Gastrocnemius medialis (tissue), 4 donors: ENCODE results near the gene FBLN2. TPM values are rescaled to one million over a fixed set of nuclear protein-coding genes. Genes with fewer than 3 reads are reported as not detected.

Experiments used
- ATAC-seq, 2 donors: fragments of 150-250 bp; one replicate each; pipeline ENCODE4 v1.9.1; 2016
- DNase-seq, 2 donors: peaks; one replicate each; pipeline ENCODE4 v3.0.0-alpha.2; 2019
- H3K27ac ChIP-seq, 4 donors: fragments of 200-600 bp; sonication (generic); 1 replicate in 1 of 4; 2 replicates in 3 of 4; pipeline ENCODE4 v1.5.1; 2016 to 2018; ENCODE audit warnings: mild to moderate bottlenecking in 2 of 4, moderate library complexity in 1 of 4
- H3K27me3 ChIP-seq, 3 donors: fragments of 200-600 bp; sonication (generic) in 2 of 3; 1 replicate in 1 of 3; 2 replicates in 2 of 3; pipeline versions ENCODE4 v1.5.1 to v1.6.0; 2016 to 2019; ENCODE audit warnings: mild to moderate bottlenecking in 1 of 3, moderate library complexity in 1 of 3
- H3K36me3 ChIP-seq, 2 donors: fragments of 200-600 bp; sonication (generic) in 1 of 2; one replicate each; pipeline ENCODE4 v1.5.1; 2017 to 2018
- H3K4me1 ChIP-seq, 2 donors: fragments of 200-600 bp; sonication (generic) in 1 of 2; one replicate each; pipeline ENCODE4 v1.5.1; 2016 to 2017; ENCODE audit warnings: mild to moderate bottlenecking in 2 of 2
- H3K4me3 ChIP-seq, 4 donors: fragments of 200-600 bp; sonication (generic) in 3 of 4; 1 replicate in 1 of 4; 2 replicates in 3 of 4; pipeline ENCODE4 v1.5.1; 2016 to 2019; ENCODE audit warnings: mild to moderate bottlenecking in 2 of 4
- H3K9me3 ChIP-seq, 3 donors: fragments of 200-600 bp; sonication (generic) in 2 of 3; 1 replicate in 1 of 3; 2 replicates in 2 of 3; pipeline ENCODE4 v1.5.1; 2016 to 2019
- CTCF ChIP-seq, 5 experiments: fragments of 450-650 bp in 3 of 5; fragments of 200-600 bp in 2 of 5; sonication (generic) in 2 of 5; IDR thresholded peaks in 4 of 5; conservative IDR thresholded peaks in 1 of 5; 1 replicate in 4 of 5; 2 replicates in 1 of 5; pipeline ENCODE4 v1.5.1; 2016 to 2019; ENCODE audit warnings: antibody characterized with exemption in 5 of 5, mild to moderate bottlenecking in 3 of 5, moderate library complexity in 3 of 5
- POLR2A ChIP-seq, 2 donors: fragments of 450-650 bp; IDR thresholded peaks; one replicate each; pipeline ENCODE4 v1.6.1; 2017; ENCODE audit warnings: antibody characterized with exemption in 2 of 2, mild to moderate bottlenecking in 2 of 2, moderate library complexity in 2 of 2
- in situ Hi-C, 4 donors: fragments of 200-750 bp; cut with MboI; loops; one replicate each; pipeline versions ENCODE4 v1.15.0 to v1.8.0; 2017; ENCODE audit warnings: low sequenced_read_pairs in 4 of 4
- intact Hi-C: fragments of 100-400 bp; cut with DNase I; formaldehyde crosslinking; loops from one replicate; pipeline ENCODE4 v1.15.1; 2023; ENCODE audit warnings: low total_unique reads
- total RNA-seq, 4 donors: library from RNA; depleted of rRNA; stranded (reverse); fragments of >200 nt; gene quantifications; one replicate each; pipeline versions ENCODE4 v1.1.0 to v1.2.3, GENCODE V29; 2016

The FBLN2 gene
- total RNA-seq, 4 donors from 2014 or later, result 28.9 to 45.7 (median 34.0) TPM

GRCh38 chr3:13545952-13546454, 2.9 kb upstream of the FBLN2 start:
- no peak for TF ChIP-seq CTCF (IDR thresholded peaks at IDR 0.05 in 4 of 5, conservative IDR thresholded peaks at IDR 0.05 in 1 of 5)
- TF ChIP-seq POLR2A (IDR thresholded peaks at IDR 0.05), result no peak
- intact Hi-C loops (no loop called here), in situ Hi-C loops (no loop called here)
- H3K4me3 ChIP-seq, result no peak overlapping the region
- H3K36me3 ChIP-seq, result no peaks in the 10 kb centered on the region
- peak overlapping the region in 2 of 4 donors; percentile 20 to 36 for H3K27ac ChIP-seq
- H3K4me1 ChIP-seq, result no peaks in the 10 kb centered on the region
- ATAC-seq, result no peak
- peaks cover 9 to 24% (median 12%) of the 10 kb centered on the region in 3 donors for H3K27me3 ChIP-seq
- H3K9me3 ChIP-seq, result no peaks in the 10 kb centered on the region
- DNase-seq, result no peak

- H3K4me1 ChIP-seq, result no peaks in the 10 kb centered on the region
- H3K9me3 ChIP-seq, result no peaks in the 10 kb centered on the region
- TF ChIP-seq POLR2A (IDR thresholded peaks at IDR 0.05), result no peak
- no peak for TF ChIP-seq CTCF (IDR thresholded peaks at IDR 0.05 in 4 of 5, conservative IDR thresholded peaks at IDR 0.05 in 1 of 5)
- ATAC-seq, result no peak
- no peaks in the 10 kb centered on the region for H3K36me3 ChIP-seq
- H3K27me3 ChIP-seq, result peaks cover 9 to 24% (median 12%) of the 10 kb centered on the region in 3 donors
- no peak for DNase-seq
- in situ Hi-C loops, result no loop called here
- H3K27ac ChIP-seq, result peak overlapping the region in 2 of 4 donors; percentile 36 to 52
- H3K4me3 ChIP-seq, result no peak overlapping the region
- intact Hi-C loops, result no loop called here
Observed at GRCh38 chr3:13546667-13547171, 2.2 kb upstream of the FBLN2 start.

- Histone ChIP-seq H3K4me1 (no peaks in the 10 kb centered on the region), H3K27me3 (peaks cover 9 to 24% (median 12%) of the 10 kb centered on the region in 3 donors)
Observed at GRCh38 chr3:13547591-13548371, 1.1 kb upstream of the FBLN2 start.

GRCh38 chr3:13549623-13550422, 898 bp downstream of the FBLN2 start:
- ATAC-seq (no peak), DNase-seq (no peak)
- Histone ChIP-seq H3K4me1 (no peaks in the 10 kb centered on the region), H3K27me3 (peaks cover 9 to 24% (median 12%) of the 10 kb centered on the region in 3 donors), H3K27ac (peak overlapping the region; percentile 58 to 67 (median 64)), H3K4me3 (peak overlapping the region; percentile 0 to 44 (median 36)), H3K36me3 (no peaks in the 10 kb centered on the region), H3K9me3 (no peaks in the 10 kb centered on the region)
- intact Hi-C loops (no loop called here), in situ Hi-C loops (no loop called here)
- no peak for TF ChIP-seq POLR2A (IDR thresholded peaks at IDR 0.05)
- TF ChIP-seq CTCF (IDR thresholded peaks at IDR 0.05 in 4 of 5, conservative IDR thresholded peaks at IDR 0.05 in 1 of 5), result no peak

More at GRCh38 chr3:13547591-13548371, 1.1 kb upstream of the FBLN2 start:
- intact Hi-C loops (no loop called here), in situ Hi-C loops (no loop called here)
- Histone ChIP-seq H3K27ac (peak overlapping the region; percentile 61 to 69 (median 67)), H3K4me3 (no peak overlapping the region), H3K36me3 (no peaks in the 10 kb centered on the region), H3K9me3 (no peaks in the 10 kb centered on the region)
- DNase-seq (no peak), ATAC-seq (no peak)
- TF ChIP-seq CTCF (IDR thresholded peaks at IDR 0.05 in 4 of 5, conservative IDR thresholded peaks at IDR 0.05 in 1 of 5), result no peak
- TF ChIP-seq POLR2A (IDR thresholded peaks at IDR 0.05), result no peak
